Activated CD4-positive, alpha-beta T cell treated with anti-CD3 and anti-CD28 coated beads for 36 hours (primary cell): Measurements from ENCODE around the gene TMEM231. TPM values are rescaled to one million over a fixed set of nuclear protein-coding genes. Genes with fewer than 3 reads are reported as not detected.
"Not testable (repeated sequence)": the region's sequence is repeated elsewhere in the genome, so short reads cannot be mapped to it uniquely, and the experiment has no call there.

ENCODE experiments used
- ATAC-seq: fragments of 200-7000 bp; cut with Tn5 transposase; one replicate; pipeline ENCODE4 v1.10.0; 2021; ENCODE audit warnings: mild to moderate bottlenecking, moderate library complexity
- CTCF ChIA-PET: fragments of 350-600 bp; sonication (Branson Sonifier 250); formaldehyde crosslinking; loops from one replicate; lab custom pipeline; 2021; ENCODE audit warnings: antibody characterized with exemption; lab: Charles Lee
- POLR2A ChIA-PET: fragments of 350-600 bp; sonication (Branson Sonifier 250); formaldehyde crosslinking; loops from one replicate; lab custom pipeline; 2021; ENCODE audit warnings: antibody characterized with exemption, inconsistent platforms; lab: Charles Lee
- DNase-seq: peaks from one replicate; pipeline ENCODE4 v3.0.0-alpha.2; 2020
- H3K27ac Mint-ChIP-seq: one replicate; pipeline ENCODE4 v1.8.0; 2021; ENCODE audit warnings: mixed read lengths
- H3K27me3 Mint-ChIP-seq: one replicate; pipeline ENCODE4 v1.8.0; 2021; ENCODE audit warnings: mixed read lengths
- H3K36me3 Mint-ChIP-seq: one replicate; pipeline ENCODE4 v1.8.0; 2021; ENCODE audit warnings: low read depth, mixed read lengths
- H3K4me1 Mint-ChIP-seq: one replicate; pipeline ENCODE4 v1.8.0; 2021; ENCODE audit warnings: mixed read lengths
- H3K4me3 Mint-ChIP-seq: one replicate; pipeline ENCODE4 v1.8.0; 2021; ENCODE audit warnings: mild to moderate bottlenecking, moderate library complexity, mixed read lengths
- H3K9me3 Mint-ChIP-seq: one replicate; pipeline ENCODE4 v1.8.0; 2021; ENCODE audit warnings: low read depth, mixed read lengths
- intact Hi-C, 2 experiments: fragments of 100-400 bp; cut with DNase I in 1 of 2; cut with micrococcal nuclease in 1 of 2; formaldehyde crosslinking; loops; one replicate each; pipeline versions ENCODE4 v1.14.2 to v1.15.1; 2022 to 2024; cut with DNase I, micrococcal nuclease
- total RNA-seq, 2 experiments: library from RNA; stranded (reverse); gene quantifications; one replicate each; pipeline ENCODE4 v1.2.3, GENCODE V29; 2021

The TMEM231 gene
- total RNA-seq, 2 experiments from 2014 or later: 3.6 to 4.1 TPM

- H3K27ac Mint-ChIP-seq: no peak overlapping the region
These were observed 52.3 kb downstream of the TMEM231 start for GRCh38 chr16:75503801-75504200.

DNA sequence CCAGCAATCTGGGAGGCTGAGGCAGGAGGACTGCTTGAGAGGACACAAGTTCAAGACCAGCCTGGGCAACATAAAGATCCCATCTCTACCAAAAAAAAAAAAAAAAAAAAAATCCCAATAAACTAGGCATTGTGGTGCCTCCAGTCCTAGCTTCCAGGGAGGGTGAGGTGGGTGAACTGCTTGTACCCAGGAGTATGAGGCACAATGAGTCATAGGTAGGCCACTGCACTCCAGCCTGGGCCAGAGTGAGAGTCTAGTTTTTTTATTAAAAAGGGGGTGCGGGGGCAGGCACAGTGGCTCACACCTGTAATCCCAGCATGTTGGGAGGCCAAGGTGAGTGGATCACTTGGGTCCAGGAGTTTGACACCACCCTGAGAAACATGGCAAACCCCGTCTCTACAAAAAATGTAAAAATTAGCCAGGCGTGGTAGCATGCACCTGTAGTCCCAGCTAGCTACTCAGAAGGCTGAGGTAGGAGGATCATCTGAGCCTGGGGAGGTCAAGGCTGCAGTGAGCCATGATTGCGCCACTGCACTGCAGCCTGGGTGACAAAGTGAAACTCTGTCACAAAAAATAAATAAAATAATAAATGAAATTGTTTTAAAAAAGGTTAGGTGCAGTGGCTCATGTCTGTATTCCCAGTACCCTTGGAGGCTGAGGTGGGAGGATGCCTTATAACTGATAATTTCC lies 53.0 kb downstream of the TMEM231 start:
- Mint-ChIP-seq H3K27me3 (peaks cover 7% of the 10 kb centered on the region), H3K27ac (no peak overlapping the region), H3K36me3 (no peaks in the 10 kb centered on the region), H3K9me3 (no peaks in the 10 kb centered on the region), H3K4me3 (no peak overlapping the region), H3K4me1 (peaks cover 7% of the 10 kb centered on the region)
- POLR2A ChIA-PET: interaction anchor here (0.6 kb wide), 1 partner anchor 47 kb away, joined by 4 read pairs; no protein-coding TSS in a partner anchor
- ATAC-seq (no peak), DNase-seq (no peak)
- CTCF ChIA-PET: interaction anchor here (0.7 to 1.4 kb wide), 2 partner anchors 9 to 88 kb away, joined by 3 read pairs; no protein-coding TSS in a partner anchor
- intact Hi-C loops: no loop called here

More at GRCh38 chr16:75503801-75504200, 52.3 kb downstream of the TMEM231 start:
- H3K36me3 Mint-ChIP-seq: no peaks in the 10 kb centered on the region
- no peak for DNase-seq
- H3K9me3 Mint-ChIP-seq: no peaks in the 10 kb centered on the region
- peaks cover 7% of the 10 kb centered on the region for H3K4me1 Mint-ChIP-seq
- ATAC-seq: no peak
- H3K27me3 Mint-ChIP-seq: peaks cover 7% of the 10 kb centered on the region
- no peak overlapping the region for H3K4me3 Mint-ChIP-seq
- intact Hi-C loops: no loop called here
- ChIA-PET CTCF (interaction anchor here (1.4 kb wide), 1 partner anchor 9 kb away, joined by 3 read pairs; no protein-coding TSS in a partner anchor), POLR2A (no interaction called here)

GRCh38 chr16:75501820-75502219 lies 54.2 kb downstream of the TMEM231 start:
- H3K9me3 Mint-ChIP-seq, H3K27ac Mint-ChIP-seq, H3K4me1 Mint-ChIP-seq, H3K4me3 Mint-ChIP-seq, DNase-seq, POLR2A ChIA-PET, intact Hi-C loops, H3K36me3 Mint-ChIP-seq, ATAC-seq: not testable (repeated sequence)
- peaks cover 15% of the 10 kb centered on the region for H3K27me3 Mint-ChIP-seq
- CTCF ChIA-PET: interaction anchor here (0.7 kb wide), 1 partner anchor 13 kb away, joined by 3 read pairs; no protein-coding TSS in a partner anchor

DNA sequence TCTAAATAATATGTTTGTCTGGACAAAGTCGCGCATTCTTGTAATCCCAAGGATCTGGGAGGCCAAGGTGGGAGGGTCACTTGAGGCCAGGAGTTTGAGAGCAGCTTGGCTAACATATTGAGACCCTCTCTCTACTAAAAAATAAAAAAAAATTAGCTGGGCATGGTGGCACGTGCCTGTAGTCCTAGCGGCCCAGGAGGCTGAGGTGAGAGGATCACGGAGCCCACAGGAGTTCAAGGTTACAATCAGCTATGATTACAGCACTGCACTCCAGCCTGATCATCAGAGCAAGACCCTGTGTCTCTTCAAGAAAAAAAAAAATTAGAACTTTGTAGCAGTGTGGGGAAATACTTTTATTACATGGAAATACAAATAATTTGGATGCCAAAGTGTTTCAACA lies 54.7 kb downstream of the TMEM231 start:
- ATAC-seq (no peak), DNase-seq (no peak)
- peaks cover 11% of the 10 kb centered on the region for H3K27me3 Mint-ChIP-seq
- no peaks in the 10 kb centered on the region for H3K9me3 Mint-ChIP-seq
- H3K36me3 Mint-ChIP-seq: no peaks in the 10 kb centered on the region
- intact Hi-C loops: no loop called here
- no peak overlapping the region for H3K4me3 Mint-ChIP-seq
- H3K27ac Mint-ChIP-seq: no peak overlapping the region
- CTCF ChIA-PET: interaction anchor here (0.7 kb wide), 1 partner anchor 13 kb away, joined by 3 read pairs; no protein-coding TSS in a partner anchor
- peaks cover 4% of the 10 kb centered on the region for H3K4me1 Mint-ChIP-seq
- POLR2A ChIA-PET: no interaction called here

DNA sequence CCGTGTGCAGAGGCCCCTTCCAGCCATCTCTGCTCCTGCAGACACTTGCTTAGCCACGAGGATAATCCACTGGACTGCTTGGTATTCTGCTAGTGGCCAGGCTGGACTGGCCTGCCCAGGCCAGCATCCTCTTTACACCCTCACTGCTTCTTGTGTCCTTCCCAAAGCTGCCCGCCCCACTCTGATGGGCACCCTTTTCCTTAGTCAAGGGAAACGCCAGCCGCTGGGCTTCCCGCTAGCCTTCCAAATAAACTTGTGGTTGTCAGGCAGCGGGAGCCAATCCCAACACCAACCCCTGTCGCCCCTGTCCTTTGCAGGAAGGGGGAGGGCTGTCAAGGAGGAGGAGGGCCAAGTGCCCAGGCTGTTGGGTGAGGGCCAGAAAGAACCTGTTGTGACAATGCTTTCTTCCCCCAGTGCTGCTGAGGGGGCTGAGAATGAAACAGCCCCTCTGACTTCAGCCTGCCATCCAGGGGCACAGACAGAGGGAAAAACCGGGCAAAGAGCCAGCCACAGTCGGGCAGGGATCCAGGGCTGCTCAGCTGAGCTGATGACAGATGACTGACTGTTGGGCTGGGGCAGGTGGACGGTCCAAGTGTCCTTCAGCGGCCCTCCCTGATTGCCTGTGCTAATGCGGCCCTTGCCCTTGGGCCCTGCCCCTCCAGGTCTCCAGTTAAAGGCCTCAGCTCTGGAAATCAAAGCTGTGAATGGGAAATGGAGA lies 57.3 kb downstream of the TMEM231 start:
- ATAC-seq, DNase-seq, H3K4me3 Mint-ChIP-seq, H3K36me3 Mint-ChIP-seq, H3K4me1 Mint-ChIP-seq, intact Hi-C loops, H3K27ac Mint-ChIP-seq, CTCF ChIA-PET, POLR2A ChIA-PET, H3K9me3 Mint-ChIP-seq: not testable (repeated sequence)
- peaks cover 17% of the 10 kb centered on the region for H3K27me3 Mint-ChIP-seq

- no peak for DNase-seq
- Mint-ChIP-seq H3K9me3 (no peaks in the 10 kb centered on the region), H3K36me3 (no peaks in the 10 kb centered on the region), H3K4me3 (no peak overlapping the region), H3K27me3 (peaks cover 24% of the 10 kb centered on the region), H3K4me1 (peaks cover 9% of the 10 kb centered on the region), H3K27ac (no peak overlapping the region)
- CTCF ChIA-PET: interaction anchor here (0.9 kb wide), 1 partner anchor 33 kb away, joined by 3 read pairs; the partner anchor contains the start of gene TMEM170A
- ATAC-seq: no peak
- POLR2A ChIA-PET: no interaction called here
- intact Hi-C loops: no loop called here
These were observed 58.5 kb downstream of the TMEM231 start for GRCh38 chr16:75497558-75497957.

DNA sequence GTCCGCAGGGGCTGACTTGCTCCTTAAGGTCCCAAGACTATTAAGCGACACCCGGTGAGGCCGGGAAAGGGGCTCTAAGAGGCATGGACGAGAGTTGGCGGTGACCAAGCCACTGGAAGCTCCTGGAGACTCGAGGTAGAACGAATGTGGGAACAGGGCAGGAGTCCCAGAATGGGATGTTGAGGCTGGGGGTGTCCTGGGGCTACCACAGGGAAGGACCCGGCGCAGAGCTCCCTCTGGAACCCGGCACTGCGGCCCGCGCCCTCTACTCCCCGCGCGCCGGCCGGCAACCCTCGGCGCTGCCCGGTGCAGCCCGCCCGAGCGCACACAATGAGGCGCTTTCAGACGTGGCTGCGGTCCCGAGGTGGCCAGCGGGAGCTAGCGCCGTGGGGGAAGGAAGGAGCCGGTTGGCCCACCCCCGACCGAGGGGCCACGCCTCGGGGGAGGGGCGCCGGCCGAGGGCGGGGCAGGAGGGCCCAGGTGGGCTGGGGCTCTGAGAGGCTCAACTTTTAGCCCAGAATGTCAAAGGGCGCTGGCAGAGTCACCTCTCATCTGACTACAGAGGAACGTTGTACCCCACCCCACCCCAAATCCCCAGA lies 60.9 kb downstream of the TMEM231 start, which contains the start of gene CHST6:
Gene CHST6 (minus strand): TSS at position 366 of the 599 bp plus-strand sequence. CDS start 15,613 bp downstream, outside the sequence.
- ATAC-seq (peak; percentile 75), DNase-seq (peak; percentile 41)
- Mint-ChIP-seq H3K4me3 (peak within 1 kb of the TSS; percentile 44), H3K27me3 (peaks cover 27% of the 10 kb centered on the region), H3K27ac (no peak within 1 kb of the TSS), H3K36me3 (no peaks in the 10 kb centered on the region), H3K4me1 (peaks cover 9% of the 10 kb centered on the region), H3K9me3 (no peaks in the 10 kb centered on the region)
- ChIA-PET POLR2A (interaction anchor here (0.5 kb wide), 1 partner anchor 29 kb away, joined by 6 read pairs; no protein-coding TSS in a partner anchor), CTCF (interaction anchor here (0.8 to 1.2 kb wide), 3 partner anchors 8 to 340 kb away, joined by 3 to 4 read pairs (median 3); no protein-coding TSS in a partner anchor)
- intact Hi-C loops: no loop called here

DNA sequence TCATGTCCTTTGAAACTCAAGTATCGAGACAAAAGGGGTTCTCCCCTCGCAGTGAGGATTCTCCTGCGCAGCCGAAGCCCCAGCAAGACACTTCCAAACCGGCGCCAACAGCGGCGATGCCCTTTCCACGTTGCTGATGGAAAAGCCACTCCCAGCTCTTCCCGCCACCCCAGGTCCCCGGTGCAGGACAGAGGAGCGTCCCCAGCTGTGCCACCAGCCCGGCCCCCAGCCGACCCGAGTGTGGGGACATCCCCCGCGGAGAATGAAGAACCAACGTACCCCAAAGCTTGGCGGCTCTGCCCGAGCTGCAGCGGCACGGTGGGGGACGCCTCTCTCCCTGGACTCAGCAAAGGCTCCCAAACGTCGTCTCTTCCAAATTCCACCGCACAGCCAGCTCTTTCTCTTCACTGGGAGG lies 61.4 kb downstream of the TMEM231 start:
- H3K27me3 Mint-ChIP-seq: peaks cover 27% of the 10 kb centered on the region
- H3K9me3 Mint-ChIP-seq: no peaks in the 10 kb centered on the region
- peaks cover 9% of the 10 kb centered on the region for H3K4me1 Mint-ChIP-seq
- no peak overlapping the region for H3K27ac Mint-ChIP-seq
- ChIA-PET CTCF (interaction anchor here (0.8 to 1.2 kb wide), 3 partner anchors 9 to 340 kb away, joined by 3 to 4 read pairs (median 3); no protein-coding TSS in a partner anchor), POLR2A (no interaction called here)
- H3K4me3 Mint-ChIP-seq: peak overlapping the region; percentile 44
- intact Hi-C loops: no loop called here
- H3K36me3 Mint-ChIP-seq: no peaks in the 10 kb centered on the region
- ATAC-seq (no peak), DNase-seq (no peak)

GRCh38 chr16:75494184-75494583 lies 61.9 kb downstream of the TMEM231 start:
- ChIA-PET CTCF (interaction anchor here (0.8 to 1.2 kb wide), 3 partner anchors 9 to 341 kb away, joined by 3 to 4 read pairs (median 3); no protein-coding TSS in a partner anchor), POLR2A (no interaction called here)

GRCh38 chr16:75491876-75492275 lies 64.2 kb downstream of the TMEM231 start:
- Mint-ChIP-seq H3K27ac (no peak overlapping the region), H3K9me3 (no peaks in the 10 kb centered on the region), H3K4me3 (no peak overlapping the region), H3K36me3 (no peaks in the 10 kb centered on the region), H3K27me3 (peaks cover 25% of the 10 kb centered on the region), H3K4me1 (peaks cover 9% of the 10 kb centered on the region)
- ChIA-PET POLR2A (no interaction called here), CTCF (interaction anchor here (0.8 to 1.4 kb wide), 2 partner anchors 27 kb away, joined by 3 read pairs; partner anchors contain the start of gene TMEM170A)
- intact Hi-C loops: no loop called here
- DNase-seq (peak; percentile 11), ATAC-seq (no peak)

More at GRCh38 chr16:75494184-75494583, 61.9 kb downstream of the TMEM231 start:
- DNase-seq (no peak), ATAC-seq (no peak)
- Mint-ChIP-seq H3K27ac (no peak overlapping the region), H3K9me3 (no peaks in the 10 kb centered on the region), H3K36me3 (no peaks in the 10 kb centered on the region), H3K4me3 (no peak overlapping the region), H3K4me1 (peaks cover 9% of the 10 kb centered on the region), H3K27me3 (peaks cover 29% of the 10 kb centered on the region)
- intact Hi-C loops: no loop called here

DNA sequence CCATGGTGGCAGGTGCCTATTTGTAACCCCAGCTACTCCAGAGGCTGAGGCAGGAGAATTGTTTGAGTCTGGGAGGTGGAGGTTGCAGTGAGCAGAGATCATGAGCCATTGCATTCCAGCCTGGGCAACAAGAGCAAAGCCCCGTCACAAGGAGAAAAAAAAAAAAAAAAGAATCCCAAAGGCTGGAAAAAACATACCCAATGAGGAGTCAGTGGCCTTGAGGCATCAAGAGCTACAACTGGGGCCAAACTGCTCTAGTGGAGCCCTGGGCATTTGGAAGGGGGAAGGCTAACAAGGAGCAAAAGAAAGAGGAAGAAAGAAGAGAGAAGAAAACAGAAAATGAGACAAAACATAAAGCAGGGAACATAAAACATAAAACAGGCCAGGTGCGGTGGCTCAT lies 67.7 kb downstream of the TMEM231 start:
- Mint-ChIP-seq H3K9me3 (no peaks in the 10 kb centered on the region), H3K36me3 (no peaks in the 10 kb centered on the region), H3K4me1 (no peaks in the 10 kb centered on the region), H3K27ac (no peak overlapping the region), H3K27me3 (peaks cover 18% of the 10 kb centered on the region), H3K4me3 (no peak overlapping the region)
- DNase-seq (no peak), ATAC-seq (no peak)
- ChIA-PET CTCF (interaction anchor here (0.5 to 0.6 kb wide), 3 partner anchors 13 to 91 kb away, joined by 3 to 4 read pairs (median 3); no protein-coding TSS in a partner anchor), POLR2A (interaction anchor here (0.6 kb wide), 1 partner anchor 85 kb away, joined by 6 read pairs; no protein-coding TSS in a partner anchor)
- intact Hi-C loops: no loop called here
